HG03045 (cell line): ENCODE results near the gene NFE2L1.
"Not testable (repeated sequence)": the region's sequence is repeated elsewhere in the genome, so short reads cannot be mapped to it uniquely, and the experiment has no call there.

Experiments used
- ATAC-seq: cut with Tn5 transposase; IDR thresholded peaks from one replicate; pipeline ENCODE4 v1.9.1; 2021; ENCODE audit warnings: mild to moderate bottlenecking, moderate library complexity; ENCODE audit not compliant: unreplicated experiment

NFE2L1 gene

GRCh38 chr17:48023400-48024148 lies 24.6 kb upstream of the NFE2L1 start:
- ATAC-seq: no peak

GRCh38 chr17:48024149-48025039 lies 23.8 kb upstream of the NFE2L1 start:
- no peak for ATAC-seq

GRCh38 chr17:48025040-48025903 lies 22.9 kb upstream of the NFE2L1 start:
- peak; percentile 82 for ATAC-seq

- no peak for ATAC-seq
These were observed 22.2 kb upstream of the NFE2L1 start for GRCh38 chr17:48025904-48026501.

- ATAC-seq: no peak
These were observed 21.4 kb upstream of the NFE2L1 start for GRCh38 chr17:48026502-48027321.

GRCh38 chr17:48027322-48027981 lies 20.7 kb upstream of the NFE2L1 start:
- no peak for ATAC-seq

GRCh38 chr17:48028736-48029135 lies 19.4 kb upstream of the NFE2L1 start:
- no peak for ATAC-seq

GRCh38 chr17:48030531-48030930 lies 17.6 kb upstream of the NFE2L1 start:
- no peak for ATAC-seq

GRCh38 chr17:48031966-48032365 lies 16.2 kb upstream of the NFE2L1 start:
- no peak for ATAC-seq

GRCh38 chr17:48034734-48035133 lies 13.4 kb upstream of the NFE2L1 start:
- ATAC-seq: not testable (repeated sequence)

GRCh38 chr17:48036693-48037035 lies 11.5 kb upstream of the NFE2L1 start:
- no peak for ATAC-seq

GRCh38 chr17:48037036-48037837 lies 10.9 kb upstream of the NFE2L1 start, which contains the start of gene COPZ2:
Gene COPZ2, minus strand, starts transcription at chr17:48037797. Its CDS starts 20 bp downstream, at chr17:48037777.
- ATAC-seq: no peak

- no peak for ATAC-seq
These were observed 10.3 kb upstream of the NFE2L1 start for GRCh38 chr17:48037838-48038323.

GRCh38 chr17:48038687-48039086 lies 9.5 kb upstream of the NFE2L1 start:
- ATAC-seq: no peak

GRCh38 chr17:48043176-48043575 lies 5.0 kb upstream of the NFE2L1 start:
- no peak for ATAC-seq

GRCh38 chr17:48044851-48045250 lies 3.3 kb upstream of the NFE2L1 start:
- ATAC-seq: no peak

GRCh38 chr17:48045316-48046001 lies 2.7 kb upstream of the NFE2L1 start:
- ATAC-seq: no peak

GRCh38 chr17:48046296-48046695 lies 1.9 kb upstream of the NFE2L1 start:
- ATAC-seq: no peak
